Esophagus muscularis mucosa (tissue), 4 donors: Measurements from ENCODE around the gene LMX1A. TPM values are rescaled to one million over a fixed set of nuclear protein-coding genes. Genes with fewer than 3 reads are reported as not detected.

Source experiments
- DNase-seq: peaks from one replicate; pipeline ENCODE4 v3.0.0-alpha.2; 2017; ENCODE audit errors: extremely low spot score
- H3K27ac ChIP-seq, 4 donors: fragments of 200-600 bp; sonication (generic); replicated peaks in 1 of 4; 1 replicate in 3 of 4; 2 replicates in 1 of 4; pipeline ENCODE4 v1.5.1; 2016 to 2019; ENCODE audit warnings: mild to moderate bottlenecking in 1 of 4
- H3K27me3 ChIP-seq, 4 donors: fragments of 200-600 bp; sonication (generic); one replicate each; pipeline versions ENCODE4 v1.5.1 to v1.6.0; 2016 to 2019
- H3K36me3 ChIP-seq, 4 donors: fragments of 200-600 bp; sonication (generic); one replicate each; pipeline ENCODE4 v1.5.1; 2016 to 2019
- H3K4me1 ChIP-seq, 4 donors: fragments of 200-600 bp; sonication (generic); one replicate each; pipeline ENCODE4 v1.5.1; 2016 to 2019
- H3K4me3 ChIP-seq, 4 donors: fragments of 200-600 bp; sonication (generic); 1 replicate in 2 of 4; 2 replicates in 2 of 4; pipeline ENCODE4 v1.5.1; 2016 to 2019; ENCODE audit warnings: mild to moderate bottlenecking in 4 of 4, moderate library complexity in 1 of 4
- H3K9me3 ChIP-seq, 4 donors: fragments of 200-600 bp; sonication (generic); 1 replicate in 3 of 4; 2 replicates in 1 of 4; pipeline ENCODE4 v1.5.1; 2016 to 2019
- EP300 ChIP-seq: sonication (generic); formaldehyde crosslinking; IDR thresholded peaks from one replicate; pipeline ENCODE4 v1.6.1; 2017; ENCODE audit warnings: antibody characterized with exemption
- POLR2A ChIP-seq: fragments of 450-650 bp; IDR thresholded peaks from one replicate; pipeline ENCODE4 v1.6.1; 2017; ENCODE audit warnings: antibody characterized with exemption, moderate library complexity, mild to moderate bottlenecking, low read depth
- POLR2AphosphoS5 ChIP-seq, 2 donors: sonication (generic); formaldehyde crosslinking; IDR thresholded peaks; one replicate each; pipeline ENCODE4 v1.6.1; 2017; ENCODE audit warnings: antibody characterized with exemption in 2 of 2
- WGBS: methylation state at CpG from one replicate; pipeline ENCODE4 v1.1.5; 2018; 5-methylcytosine and 5-hydroxymethylcytosine counted together
- intact Hi-C: fragments of 100-400 bp; cut with DNase I; formaldehyde crosslinking; loops from one replicate; pipeline ENCODE4 v1.15.1; 2023
- total RNA-seq, 4 donors: library from RNA; depleted of rRNA; stranded (reverse); fragments of >200 nt; gene quantifications; one replicate each; pipeline versions ENCODE4 v1.1.0 to v1.2.1, GENCODE V29; 2016
- TF ChIP-seq, protein P1 (sequence below), 3 experiments: fragments of 200-600 bp in 2 of 3; fragments of 450-650 bp in 1 of 3; sonication (generic) in 2 of 3; IDR thresholded peaks; one replicate each; pipeline ENCODE4 v1.5.1; 2017 to 2019; ENCODE audit warnings: antibody characterized with exemption in 3 of 3, mild to moderate bottlenecking in 2 of 3, moderate library complexity in 1 of 3

Gene LMX1A
- total RNA-seq, 4 donors from 2014 or later: 0.32 to 0.98 (median 0.33) TPM; not detected in 1

DNA sequence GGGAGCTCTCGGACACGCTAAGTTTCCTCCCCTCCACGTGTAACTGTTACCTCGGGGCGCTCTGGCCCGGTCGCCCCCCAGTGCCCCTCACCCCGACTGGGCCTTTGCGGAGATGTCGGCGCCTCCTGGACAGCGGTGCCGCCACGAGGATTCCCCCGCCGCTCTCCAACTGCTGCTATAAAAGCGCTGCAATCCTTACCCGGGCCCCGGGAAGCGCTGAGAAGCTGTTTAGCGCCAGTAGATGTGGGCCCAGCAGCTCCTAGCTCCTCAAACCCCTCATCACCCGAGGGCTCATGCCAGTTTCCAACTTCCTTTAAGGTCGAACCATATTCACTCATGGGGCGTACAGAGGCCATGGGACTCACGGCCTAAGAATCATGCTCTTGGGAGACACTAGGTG, 361 bp upstream of the LMX1A start:
- TF ChIP-seq POLR2AphosphoS5 (IDR thresholded peaks at IDR 0.05) (no peak), POLR2A (no peak), EP300 (no peak)
- TF ChIP-seq, protein P1, sequence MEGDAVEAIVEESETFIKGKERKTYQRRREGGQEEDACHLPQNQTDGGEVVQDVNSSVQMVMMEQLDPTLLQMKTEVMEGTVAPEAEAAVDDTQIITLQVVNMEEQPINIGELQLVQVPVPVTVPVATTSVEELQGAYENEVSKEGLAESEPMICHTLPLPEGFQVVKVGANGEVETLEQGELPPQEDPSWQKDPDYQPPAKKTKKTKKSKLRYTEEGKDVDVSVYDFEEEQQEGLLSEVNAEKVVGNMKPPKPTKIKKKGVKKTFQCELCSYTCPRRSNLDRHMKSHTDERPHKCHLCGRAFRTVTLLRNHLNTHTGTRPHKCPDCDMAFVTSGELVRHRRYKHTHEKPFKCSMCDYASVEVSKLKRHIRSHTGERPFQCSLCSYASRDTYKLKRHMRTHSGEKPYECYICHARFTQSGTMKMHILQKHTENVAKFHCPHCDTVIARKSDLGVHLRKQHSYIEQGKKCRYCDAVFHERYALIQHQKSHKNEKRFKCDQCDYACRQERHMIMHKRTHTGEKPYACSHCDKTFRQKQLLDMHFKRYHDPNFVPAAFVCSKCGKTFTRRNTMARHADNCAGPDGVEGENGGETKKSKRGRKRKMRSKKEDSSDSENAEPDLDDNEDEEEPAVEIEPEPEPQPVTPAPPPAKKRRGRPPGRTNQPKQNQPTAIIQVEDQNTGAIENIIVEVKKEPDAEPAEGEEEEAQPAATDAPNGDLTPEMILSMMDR (IDR thresholded peaks at IDR 0.05): no peak
- WGBS: 39% methylated on average over 10 of the region's 25 CpGs
- Histone ChIP-seq H3K27me3 (peaks cover 7 to 72% (median 50%) of the 10 kb centered on the region in 4 donors), H3K36me3 (no peaks in the 10 kb centered on the region), H3K4me1 (peaks cover 38 to 51% (median 46%) of the 10 kb centered on the region in 4 donors), H3K27ac (no peak overlapping the region), H3K4me3 (peak overlapping the region; percentile 49 to 58 (median 52)), H3K9me3 (no peaks in the 10 kb centered on the region)
- intact Hi-C loops: no loop called here
- peak; percentile 62 for DNase-seq

- peak overlapping the region; percentile 49 to 58 (median 52) for H3K4me3 ChIP-seq
- TF ChIP-seq POLR2AphosphoS5 (IDR thresholded peaks at IDR 0.05) (no peak), EP300 (no peak), POLR2A (no peak)
- TF ChIP-seq, protein P1 (IDR thresholded peaks at IDR 0.05): no peak
Measured at GRCh38 chr1:165355139-165355976, 1.2 kb downstream of the LMX1A start.

DNA sequence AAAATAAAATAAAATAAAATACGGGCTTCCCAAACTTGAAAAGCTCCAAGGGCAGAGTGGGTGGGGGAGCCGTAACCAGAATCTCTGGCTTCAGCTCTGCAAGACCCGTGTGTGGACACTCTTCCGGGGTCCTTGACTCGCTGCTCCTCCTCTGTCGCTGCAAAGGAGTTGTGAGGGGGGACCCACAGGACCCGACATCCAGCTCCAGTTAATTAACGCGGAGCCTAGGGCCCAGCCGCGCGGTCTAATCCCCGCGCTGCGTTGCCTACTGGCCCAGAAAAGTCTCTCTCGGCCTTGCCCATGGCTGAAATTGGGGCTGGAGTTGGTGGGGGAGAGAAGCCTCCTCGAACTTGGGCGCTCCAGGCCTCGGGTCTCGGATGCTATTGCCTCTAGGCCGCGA, 1.8 kb downstream of the LMX1A start:
- peak; percentile 78 for DNase-seq
- Histone ChIP-seq H3K36me3 (no peaks in the 10 kb centered on the region), H3K27me3 (peaks cover 7 to 82% (median 69%) of the 10 kb centered on the region in 4 donors), H3K4me1 (peaks cover 38 to 52% (median 47%) of the 10 kb centered on the region in 4 donors), H3K4me3 (no peak overlapping the region), H3K27ac (no peak overlapping the region), H3K9me3 (no peaks in the 10 kb centered on the region)
- WGBS: 39% methylated on average over 22 of the region's 22 CpGs
- no peak for TF ChIP-seq EP300
- TF ChIP-seq, protein P1 (IDR thresholded peaks at IDR 0.05): no peak
- TF ChIP-seq POLR2AphosphoS5 (IDR thresholded peaks at IDR 0.05): no peak
- no peak for TF ChIP-seq POLR2A
- intact Hi-C loops: no loop called here

More at GRCh38 chr1:165355139-165355976, 1.2 kb downstream of the LMX1A start:
- WGBS: 15% methylated on average over 28 of the region's 53 CpGs
- no peaks in the 10 kb centered on the region for H3K36me3 ChIP-seq
- intact Hi-C loops: no loop called here
- H3K4me1 ChIP-seq: peaks cover 38 to 52% (median 47%) of the 10 kb centered on the region in 4 donors
- H3K27me3 ChIP-seq: peaks cover 7 to 82% (median 64%) of the 10 kb centered on the region in 4 donors
- H3K27ac ChIP-seq: no peak overlapping the region
- DNase-seq: peak; percentile 86
- no peaks in the 10 kb centered on the region for H3K9me3 ChIP-seq

DNA sequence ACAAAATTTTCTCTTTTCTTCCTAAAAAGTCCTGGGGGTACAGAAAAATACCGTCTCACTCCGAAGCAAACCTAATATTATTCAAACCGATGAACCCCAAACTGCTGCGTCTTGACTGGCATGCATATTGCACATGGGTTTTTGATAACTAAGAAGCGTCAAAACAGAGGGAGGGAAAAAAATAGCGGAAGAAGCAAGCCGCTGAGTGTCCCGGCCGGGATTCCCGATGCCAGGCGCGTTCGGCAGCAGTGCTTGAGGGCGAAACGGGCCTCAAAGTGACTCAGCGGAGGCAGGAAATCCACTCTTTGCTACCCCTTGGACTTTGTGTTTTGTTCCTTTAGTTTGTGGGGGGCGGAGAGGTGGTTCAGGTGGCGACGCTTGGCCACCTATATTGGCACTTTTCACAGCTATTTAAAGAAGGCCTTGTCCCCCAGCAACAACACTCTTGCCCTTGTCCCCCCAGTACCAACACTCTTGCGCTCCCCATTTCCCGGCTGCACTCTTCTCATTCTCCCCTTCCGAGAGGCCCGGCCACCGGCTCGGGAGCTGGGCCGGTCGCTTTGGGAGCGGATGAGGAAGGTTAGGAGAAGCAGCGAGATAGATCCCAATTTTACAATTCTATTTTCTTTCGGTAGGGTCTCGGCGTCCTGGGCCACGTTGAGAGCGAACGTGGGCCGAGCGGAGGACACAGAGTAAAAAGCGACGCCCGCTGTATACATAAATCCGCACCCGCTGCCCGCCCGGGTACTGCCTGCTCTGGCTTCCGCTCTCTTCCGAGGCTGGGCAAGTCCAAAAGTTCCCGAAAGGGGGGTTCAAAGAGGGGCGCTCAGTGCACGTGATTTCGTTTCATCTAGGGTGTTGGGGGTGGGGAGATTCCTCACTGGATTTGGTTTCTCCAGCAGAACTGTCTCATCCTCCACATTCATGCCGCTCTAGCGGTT, 2.5 kb downstream of the LMX1A start:
- H3K27me3 ChIP-seq: peaks cover 7 to 89% (median 74%) of the 10 kb centered on the region in 4 donors
- intact Hi-C loops: no loop called here
- H3K4me3 ChIP-seq: peak overlapping the region in 1 of 4 donors; percentile 20
- no peak overlapping the region for H3K27ac ChIP-seq
- H3K9me3 ChIP-seq: no peaks in the 10 kb centered on the region
- WGBS: 9% methylated on average over 52 of the region's 52 CpGs
- peak; percentile 79 for DNase-seq
- H3K36me3 ChIP-seq: no peaks in the 10 kb centered on the region
- TF ChIP-seq POLR2AphosphoS5 (IDR thresholded peaks at IDR 0.05): no peak
- TF ChIP-seq EP300: no peak
- peaks cover 38 to 52% (median 47%) of the 10 kb centered on the region in 4 donors for H3K4me1 ChIP-seq
